Nephron progenitor cell (in vitro differentiated cells): Measurements from ENCODE around the gene PTK6.

Experiments
- DNase-seq: peaks from one replicate; pipeline ENCODE4 v3.0.0; 2021
- H3K27ac Mint-ChIP-seq: 2 replicates; pipeline ENCODE4 v1.8.0; 2021; ENCODE audit warnings: mild to moderate bottlenecking, moderate library complexity, mixed read lengths
- H3K27me3 Mint-ChIP-seq: 2 replicates; pipeline ENCODE4 v1.8.0; 2021; ENCODE audit warnings: mild to moderate bottlenecking, low read depth, mixed read lengths; ENCODE audit not compliant: poor library complexity
- H3K36me3 Mint-ChIP-seq: 2 replicates; pipeline ENCODE4 v1.8.0; 2021; ENCODE audit warnings: low read depth, mixed read lengths
- H3K4me1 Mint-ChIP-seq: 2 replicates; pipeline ENCODE4 v1.8.0; 2021; ENCODE audit warnings: mixed read lengths
- H3K4me3 Mint-ChIP-seq: 2 replicates; pipeline ENCODE4 v1.8.0; 2021; ENCODE audit warnings: mild to moderate bottlenecking, moderate library complexity, mixed read lengths
- H3K9me3 Mint-ChIP-seq: 2 replicates; pipeline ENCODE4 v1.8.0; 2021; ENCODE audit warnings: mild to moderate bottlenecking, moderate library complexity, mixed read lengths
- TF ChIP-seq, protein P1 (sequence below): fragments of 200-600 bp; sonication (generic); IDR thresholded peaks from 2 replicates; pipeline ENCODE4 v1.5.0; 2021; ENCODE audit warnings: antibody characterized with exemption

The PTK6 gene

DNA sequence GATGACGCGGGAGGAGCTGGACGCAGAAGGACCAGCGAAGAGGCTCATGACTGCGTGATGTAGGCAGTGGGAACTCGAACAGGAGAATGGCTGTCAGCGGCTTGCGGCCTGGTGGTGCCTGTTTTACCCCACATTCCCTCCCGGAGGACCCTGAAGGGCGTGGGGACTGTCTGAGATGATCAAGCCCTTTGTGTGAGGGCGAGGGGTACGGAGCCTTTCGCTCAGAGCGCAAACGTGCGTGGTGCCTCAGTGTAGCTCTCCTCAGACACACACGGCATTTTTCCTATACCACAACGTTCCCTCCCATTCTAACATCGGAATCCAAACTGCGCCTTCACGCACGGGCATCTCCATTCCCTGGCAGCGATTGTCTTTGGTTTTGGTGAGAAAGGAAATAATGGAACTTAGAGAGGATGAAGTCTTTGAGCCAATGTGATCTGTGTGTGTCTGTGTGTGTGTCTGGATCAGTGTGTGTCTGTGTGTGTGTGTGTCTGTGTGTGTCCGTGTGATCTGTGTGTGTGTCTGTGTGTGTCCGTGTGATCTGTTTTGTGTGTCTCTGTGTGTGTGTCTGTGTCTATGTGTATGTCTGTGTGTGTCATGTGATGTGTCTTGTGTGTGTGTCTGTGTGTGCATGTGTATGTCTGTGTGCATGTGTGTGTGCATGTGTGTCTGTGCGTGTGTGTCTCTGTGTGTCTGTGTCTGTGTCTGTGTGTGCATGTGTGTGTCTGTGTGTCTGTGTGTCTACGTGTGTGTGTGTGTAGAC lies 5.3 kb downstream of the PTK6 start:
- DNase-seq: no peak
- peaks cover 30% of the 10 kb centered on the region for H3K4me1 Mint-ChIP-seq
- no peak overlapping the region for H3K4me3 Mint-ChIP-seq
- TF ChIP-seq, protein P1, sequence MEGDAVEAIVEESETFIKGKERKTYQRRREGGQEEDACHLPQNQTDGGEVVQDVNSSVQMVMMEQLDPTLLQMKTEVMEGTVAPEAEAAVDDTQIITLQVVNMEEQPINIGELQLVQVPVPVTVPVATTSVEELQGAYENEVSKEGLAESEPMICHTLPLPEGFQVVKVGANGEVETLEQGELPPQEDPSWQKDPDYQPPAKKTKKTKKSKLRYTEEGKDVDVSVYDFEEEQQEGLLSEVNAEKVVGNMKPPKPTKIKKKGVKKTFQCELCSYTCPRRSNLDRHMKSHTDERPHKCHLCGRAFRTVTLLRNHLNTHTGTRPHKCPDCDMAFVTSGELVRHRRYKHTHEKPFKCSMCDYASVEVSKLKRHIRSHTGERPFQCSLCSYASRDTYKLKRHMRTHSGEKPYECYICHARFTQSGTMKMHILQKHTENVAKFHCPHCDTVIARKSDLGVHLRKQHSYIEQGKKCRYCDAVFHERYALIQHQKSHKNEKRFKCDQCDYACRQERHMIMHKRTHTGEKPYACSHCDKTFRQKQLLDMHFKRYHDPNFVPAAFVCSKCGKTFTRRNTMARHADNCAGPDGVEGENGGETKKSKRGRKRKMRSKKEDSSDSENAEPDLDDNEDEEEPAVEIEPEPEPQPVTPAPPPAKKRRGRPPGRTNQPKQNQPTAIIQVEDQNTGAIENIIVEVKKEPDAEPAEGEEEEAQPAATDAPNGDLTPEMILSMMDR: no peak
- H3K36me3 Mint-ChIP-seq: no peaks in the 10 kb centered on the region
- no peaks in the 10 kb centered on the region for H3K9me3 Mint-ChIP-seq
- H3K27me3 Mint-ChIP-seq: no peaks in the 10 kb centered on the region
- no peak overlapping the region for H3K27ac Mint-ChIP-seq

DNA sequence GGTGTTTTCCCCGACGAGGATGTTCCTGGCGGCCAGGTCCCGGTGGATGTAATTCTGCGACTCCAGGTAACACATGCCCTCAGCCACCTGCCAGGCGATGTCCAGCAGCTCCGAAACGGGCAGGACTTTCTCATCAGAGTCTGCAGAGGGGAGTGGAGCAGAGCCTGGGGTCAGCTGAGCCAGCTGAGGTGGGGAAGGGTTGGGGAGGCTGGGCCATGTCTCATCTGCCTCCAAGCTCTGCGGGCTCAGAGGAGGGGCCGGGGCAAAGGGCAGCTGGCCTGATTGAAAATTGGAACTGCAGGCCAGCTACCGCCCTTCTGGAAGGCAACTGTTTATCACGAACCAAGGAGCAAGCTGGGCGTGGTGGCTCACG lies 6.4 kb downstream of the PTK6 start:
- DNase-seq: no peak
- H3K4me1 Mint-ChIP-seq: peaks cover 24% of the 10 kb centered on the region
- no peaks in the 10 kb centered on the region for H3K36me3 Mint-ChIP-seq
- no peaks in the 10 kb centered on the region for H3K9me3 Mint-ChIP-seq
- no peak overlapping the region for H3K4me3 Mint-ChIP-seq
- no peaks in the 10 kb centered on the region for H3K27me3 Mint-ChIP-seq
- TF ChIP-seq, protein P1: no peak
- H3K27ac Mint-ChIP-seq: no peak overlapping the region

DNA sequence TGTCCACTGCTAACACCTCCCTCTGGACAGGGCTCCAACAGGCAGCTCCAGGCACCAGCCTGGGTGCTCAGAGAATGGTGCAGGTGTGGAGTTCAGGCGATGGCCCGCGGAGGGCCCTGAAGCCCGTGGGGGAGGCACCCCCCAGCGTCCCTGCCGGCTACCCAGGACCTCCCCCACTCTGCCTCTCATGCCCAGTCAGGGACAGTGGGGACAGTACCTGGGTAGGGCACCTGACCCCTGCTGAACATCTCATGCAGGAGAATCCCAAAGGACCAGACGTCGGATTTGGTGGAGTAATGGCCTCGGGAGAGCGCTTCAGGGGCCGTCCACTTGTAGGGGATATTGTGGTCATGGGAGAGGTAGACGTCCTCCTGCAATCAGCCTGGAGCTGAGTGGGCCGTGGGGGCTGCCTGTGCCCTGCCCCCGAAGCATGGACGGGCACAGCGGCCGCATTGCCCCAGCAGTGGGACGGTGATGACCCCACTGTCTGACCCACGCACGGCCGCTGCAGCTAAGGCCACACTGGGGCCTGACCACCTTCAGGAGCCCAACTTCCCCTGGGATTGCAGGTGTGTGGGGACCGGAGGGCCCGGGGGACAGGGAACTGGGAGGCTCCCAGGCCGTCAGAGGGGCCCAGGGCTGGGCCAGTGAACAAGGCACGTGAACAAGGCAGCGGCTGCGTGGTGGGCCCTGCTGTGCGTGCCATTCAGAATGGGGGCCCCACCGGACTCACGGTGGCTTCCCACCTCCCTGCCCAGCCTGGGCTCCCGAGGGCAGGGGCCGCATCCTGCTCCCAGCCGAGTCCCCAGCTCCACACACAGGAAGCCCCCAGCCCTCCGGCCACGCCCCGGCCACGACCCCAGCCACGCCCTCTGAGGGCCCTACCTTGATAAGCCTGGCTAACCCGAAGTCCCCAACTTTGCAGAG lies 7.1 kb downstream of the PTK6 start:
- H3K4me1 Mint-ChIP-seq: peaks cover 28% of the 10 kb centered on the region
- no peaks in the 10 kb centered on the region for H3K36me3 Mint-ChIP-seq

DNA sequence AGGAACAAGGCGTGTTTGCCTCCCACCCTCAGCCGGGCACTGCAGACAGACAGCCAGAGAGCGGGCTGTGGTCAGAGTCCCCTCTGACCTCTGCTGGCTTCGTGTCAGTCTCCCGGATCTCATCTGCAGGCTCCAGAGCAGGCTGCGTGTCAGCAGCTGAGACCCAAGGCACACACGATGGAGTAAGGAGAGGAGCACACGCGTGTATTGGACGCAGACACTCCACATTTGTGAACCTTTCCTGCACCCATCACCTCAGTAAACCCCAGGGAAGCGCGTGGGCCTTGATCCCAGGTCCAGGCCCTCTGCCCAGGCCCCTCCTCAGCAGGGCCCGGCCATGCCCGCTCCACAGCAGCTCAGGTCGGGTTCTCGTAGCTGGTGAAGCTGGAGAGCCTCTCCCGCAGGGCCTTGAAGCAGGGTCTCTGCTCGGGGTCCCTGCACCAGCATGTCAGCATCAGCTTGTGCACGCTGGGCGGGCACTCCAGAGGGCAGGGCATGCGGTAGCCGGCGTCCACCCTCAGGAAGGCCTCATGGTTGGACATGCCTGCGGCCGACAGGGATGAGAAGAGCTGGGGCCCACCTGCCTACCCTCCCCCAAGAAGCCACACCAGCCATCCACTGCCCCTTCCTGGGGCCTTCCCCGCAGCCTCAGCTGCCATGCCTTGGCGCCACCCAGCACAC lies 7.9 kb downstream of the PTK6 start:
- no peak overlapping the region for H3K4me3 Mint-ChIP-seq
- DNase-seq: no peak

More for the DNA sequence above, 7.1 kb downstream of the PTK6 start:
- Mint-ChIP-seq H3K4me3 (no peak overlapping the region), H3K27me3 (peaks cover 4% of the 10 kb centered on the region), H3K9me3 (no peaks in the 10 kb centered on the region), H3K27ac (no peak overlapping the region)
- TF ChIP-seq, protein P1: no peak
- DNase-seq: no peak

DNA sequence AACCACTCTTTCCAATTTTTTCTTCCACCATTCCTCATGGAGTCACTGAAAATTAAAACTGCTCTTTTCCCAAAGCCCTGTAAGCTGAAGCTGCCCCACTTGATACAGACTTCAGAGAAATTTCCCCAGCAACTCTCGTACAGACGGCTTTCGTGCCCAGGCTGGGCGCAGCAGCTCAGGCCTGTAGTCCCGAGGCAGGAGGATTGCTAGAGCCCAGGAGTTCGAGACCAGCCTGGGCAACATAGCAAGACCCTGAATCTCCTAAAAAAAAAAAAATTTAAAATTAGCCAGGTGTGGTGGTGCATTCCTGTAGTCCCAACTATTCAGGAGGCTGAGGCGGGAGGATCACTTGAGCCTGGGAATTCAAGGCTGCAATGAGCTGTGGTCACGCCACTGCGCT lies 10.0 kb downstream of the PTK6 start:
- Mint-ChIP-seq H3K4me1 (peaks cover 47% of the 10 kb centered on the region), H3K27me3 (peaks cover 4% of the 10 kb centered on the region), H3K9me3 (peaks cover 3% of the 10 kb centered on the region), H3K27ac (no peak overlapping the region), H3K4me3 (no peak overlapping the region), H3K36me3 (peaks cover 23% of the 10 kb centered on the region)
- no peak for DNase-seq
- TF ChIP-seq, protein P1: no peak

More for the DNA sequence above, 7.9 kb downstream of the PTK6 start:
- Mint-ChIP-seq H3K36me3 (peaks cover 4% of the 10 kb centered on the region), H3K27ac (no peak overlapping the region), H3K4me1 (peaks cover 36% of the 10 kb centered on the region), H3K9me3 (no peaks in the 10 kb centered on the region), H3K27me3 (peaks cover 4% of the 10 kb centered on the region)
- TF ChIP-seq, protein P1: no peak
